A172 (cell line): Measurements from ENCODE around the gene ZBTB7A. TPM values are rescaled to one million over a fixed set of nuclear protein-coding genes. Genes with fewer than 3 reads are reported as not detected.
"Not testable (repeated sequence)": the region's sequence is repeated elsewhere in the genome, so short reads cannot be mapped to it uniquely, and the experiment has no call there.

Experiments used
- DNase-seq: peaks from one replicate; pipeline ENCODE4 v3.0.0-alpha.2; 2015; ENCODE audit warnings: low spot score
- total RNA-seq: library from RNA; depleted of rRNA; stranded (reverse); fragments of >200 nt; shearing (Covaris generic); gene quantifications from 2 replicates; pipeline ENCODE4 v1.2.3, GENCODE V29; 2014

ZBTB7A gene
- total RNA-seq, 1 experiment from 2014 or later: 16.4 TPM

- no peak for DNase-seq
Observed at GRCh38 chr19:4016486-4016885, 50.2 kb downstream of the ZBTB7A start.

- no peak for DNase-seq
Observed at GRCh38 chr19:4015705-4016402, 50.8 kb downstream of the ZBTB7A start.

GRCh38 chr19:4014541-4015491 lies 51.9 kb downstream of the ZBTB7A start:
- DNase-seq: no peak

GRCh38 chr19:4013886-4014540 lies 52.7 kb downstream of the ZBTB7A start:
- DNase-seq: no peak

GRCh38 chr19:4012975-4013634 lies 53.6 kb downstream of the ZBTB7A start:
- DNase-seq: no peak

- DNase-seq: no peak
Observed at GRCh38 chr19:4012092-4012974, 54.4 kb downstream of the ZBTB7A start.

- not testable (repeated sequence) for DNase-seq
Observed at GRCh38 chr19:4011430-4011829, 55.3 kb downstream of the ZBTB7A start.

GRCh38 chr19:4010808-4011110 lies 55.9 kb downstream of the ZBTB7A start:
- no peak for DNase-seq

- DNase-seq: no peak
Observed at GRCh38 chr19:4009990-4010807, 56.5 kb downstream of the ZBTB7A start.

GRCh38 chr19:4007836-4008539 lies 58.7 kb downstream of the ZBTB7A start:
- no peak for DNase-seq

GRCh38 chr19:4007021-4007835 lies 59.5 kb downstream of the ZBTB7A start, which contains the start of gene PIAS4:
TSS of gene PIAS4 (plus strand) at chr19:4007736. CDS start at chr19:4007761, 25 bp downstream.
- DNase-seq: peak; percentile 86

GRCh38 chr19:4005436-4005835 lies 61.3 kb downstream of the ZBTB7A start:
- not testable (repeated sequence) for DNase-seq

- DNase-seq: not testable (repeated sequence)
Observed at GRCh38 chr19:4000798-4001197, 65.9 kb downstream of the ZBTB7A start.

- DNase-seq: not testable (repeated sequence)
Observed at GRCh38 chr19:3998667-3999412, 67.9 kb downstream of the ZBTB7A start.

GRCh38 chr19:3995607-3996006 lies 71.1 kb downstream of the ZBTB7A start:
- DNase-seq: no peak
